ENCODE results near the gene ANKRD53.

Gene ANKRD53

GRCh38 chr2:70990216-70990615 lies 11.8 kb downstream of the ANKRD53 start:
- TF ChIP-seq, protein P1, sequence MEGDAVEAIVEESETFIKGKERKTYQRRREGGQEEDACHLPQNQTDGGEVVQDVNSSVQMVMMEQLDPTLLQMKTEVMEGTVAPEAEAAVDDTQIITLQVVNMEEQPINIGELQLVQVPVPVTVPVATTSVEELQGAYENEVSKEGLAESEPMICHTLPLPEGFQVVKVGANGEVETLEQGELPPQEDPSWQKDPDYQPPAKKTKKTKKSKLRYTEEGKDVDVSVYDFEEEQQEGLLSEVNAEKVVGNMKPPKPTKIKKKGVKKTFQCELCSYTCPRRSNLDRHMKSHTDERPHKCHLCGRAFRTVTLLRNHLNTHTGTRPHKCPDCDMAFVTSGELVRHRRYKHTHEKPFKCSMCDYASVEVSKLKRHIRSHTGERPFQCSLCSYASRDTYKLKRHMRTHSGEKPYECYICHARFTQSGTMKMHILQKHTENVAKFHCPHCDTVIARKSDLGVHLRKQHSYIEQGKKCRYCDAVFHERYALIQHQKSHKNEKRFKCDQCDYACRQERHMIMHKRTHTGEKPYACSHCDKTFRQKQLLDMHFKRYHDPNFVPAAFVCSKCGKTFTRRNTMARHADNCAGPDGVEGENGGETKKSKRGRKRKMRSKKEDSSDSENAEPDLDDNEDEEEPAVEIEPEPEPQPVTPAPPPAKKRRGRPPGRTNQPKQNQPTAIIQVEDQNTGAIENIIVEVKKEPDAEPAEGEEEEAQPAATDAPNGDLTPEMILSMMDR (IDR thresholded peaks at IDR 0.05; ENCODE audit: borderline replicate concordance, control extremely low read depth, extremely low read depth, insufficient read depth, missing control alignments) = no peak
- in situ Hi-C loops (cut with MboI; ENCODE audit: low sequenced_read_pairs, unreplicated experiment) = no loop called here

DNA sequence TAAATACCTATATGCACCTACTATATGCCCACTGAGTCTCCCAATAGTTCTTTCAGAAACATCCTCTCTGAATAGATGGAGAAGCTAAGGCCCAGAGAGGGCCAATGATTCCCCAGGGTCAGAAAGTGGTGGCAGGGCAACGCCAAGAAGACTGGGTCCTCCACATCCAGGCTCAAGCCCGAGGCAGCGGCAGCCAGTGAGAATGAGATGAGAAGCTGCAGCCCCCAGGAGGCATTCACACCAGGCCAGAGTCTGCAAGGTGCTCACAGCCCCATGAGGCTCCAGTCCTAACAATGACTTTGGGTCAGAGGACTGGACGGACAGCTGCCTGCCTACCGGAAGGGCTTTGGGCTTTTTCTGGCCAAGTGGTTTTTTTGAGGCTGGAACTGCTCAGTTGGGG lies 12.7 kb downstream of the ANKRD53 start:
- TF ChIP-seq, protein P1 (IDR thresholded peaks at IDR 0.05; ENCODE audit: borderline replicate concordance, control extremely low read depth, extremely low read depth, insufficient read depth, missing control alignments) = no peak
- no peak for DNase-seq (ENCODE audit: low spot score)
- in situ Hi-C loops (cut with MboI; ENCODE audit: low sequenced_read_pairs, unreplicated experiment) = no loop called here

More at GRCh38 chr2:70990216-70990615, 11.8 kb downstream of the ANKRD53 start:
- no peak for DNase-seq (ENCODE audit: low spot score)

DNA sequence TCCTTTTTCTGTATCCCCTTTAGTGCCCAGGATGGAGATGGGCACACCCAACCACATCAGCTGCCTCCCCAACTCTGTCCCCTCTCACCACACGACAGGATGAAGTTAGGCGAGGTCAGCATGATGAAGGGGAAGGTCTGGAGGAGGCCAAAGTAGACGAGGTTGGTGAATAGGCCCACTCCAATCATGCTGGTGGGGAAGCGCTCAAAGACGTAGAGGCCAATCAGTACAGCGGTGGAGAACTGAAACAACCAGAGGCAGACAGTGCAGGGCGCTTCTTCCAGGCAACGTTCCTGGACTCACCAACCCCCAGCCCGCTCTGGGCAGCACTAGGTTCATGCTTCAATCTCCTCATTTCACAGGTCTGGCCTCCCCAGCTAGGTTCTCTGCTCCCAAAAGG lies 13.3 kb downstream of the ANKRD53 start:
- in situ Hi-C loops (cut with MboI; ENCODE audit: low sequenced_read_pairs, unreplicated experiment) = no loop called here
- TF ChIP-seq, protein P1 (IDR thresholded peaks at IDR 0.05; ENCODE audit: borderline replicate concordance, control extremely low read depth, extremely low read depth, insufficient read depth, missing control alignments) = no peak
- DNase-seq (ENCODE audit: low spot score) = no peak

GRCh38 chr2:70992945-70993853 lies 14.8 kb downstream of the ANKRD53 start:
- in situ Hi-C loops (cut with MboI; ENCODE audit: low sequenced_read_pairs, unreplicated experiment) = no loop called here
- TF ChIP-seq, protein P1 (IDR thresholded peaks at IDR 0.05; ENCODE audit: borderline replicate concordance, control extremely low read depth, extremely low read depth, insufficient read depth, missing control alignments) = no peak

GRCh38 chr2:70994009-70994698 lies 15.7 kb downstream of the ANKRD53 start:
- peak; percentile 61 for DNase-seq (ENCODE audit: low spot score)
- TF ChIP-seq, protein P1 (IDR thresholded peaks at IDR 0.05; ENCODE audit: borderline replicate concordance, control extremely low read depth, extremely low read depth, insufficient read depth, missing control alignments) = no peak
- in situ Hi-C loops (cut with MboI; ENCODE audit: low sequenced_read_pairs, unreplicated experiment) = no loop called here

More at GRCh38 chr2:70992945-70993853, 14.8 kb downstream of the ANKRD53 start:
- peak; percentile 3 for DNase-seq (ENCODE audit: low spot score)

GRCh38 chr2:70994699-70995425 lies 16.4 kb downstream of the ANKRD53 start, which contains the start of gene TEX261:
TSS of gene TEX261 (minus strand) at chr2:70994873. CDS start at chr2:70994757, 116 bp downstream.
- in situ Hi-C loops (cut with MboI; ENCODE audit: low sequenced_read_pairs, unreplicated experiment) = no loop called here
- peak; percentile 95 for DNase-seq (ENCODE audit: low spot score)
- TF ChIP-seq, protein P1 (IDR thresholded peaks at IDR 0.05; ENCODE audit: borderline replicate concordance, control extremely low read depth, extremely low read depth, insufficient read depth, missing control alignments) = peak; percentile 97

Data from GM13976 (cell line).